ENCODE results near the gene CIB1. TPM values are rescaled to one million over a fixed set of nuclear protein-coding genes. Genes with fewer than 3 reads are reported as not detected.

CIB1 gene
- total RNA-seq, 1 experiment from 2014 or later: 23.0 TPM

GRCh38 chr15:90228960-90229359 is 4.8 kb downstream of the CIB1 start:
- no peak overlapping the region for H2BK20ac ChIP-seq (ENCODE audit: low read depth, low read length, poor library complexity, severe bottlenecking)
- H3K79me2 ChIP-seq (ENCODE audit: insufficient read depth, low read length): no peaks in the 10 kb centered on the region
- H3K79me1 ChIP-seq (ENCODE audit: insufficient read depth, low read depth, low read length, poor library complexity, severe bottlenecking): no peaks in the 10 kb centered on the region
- TF ChIP-seq CTCF (conservative IDR thresholded peaks at IDR 0.05): no peak
- Mint-ChIP-seq H3K9me3 (no peaks in the 10 kb centered on the region), H3K4me1 (peaks cover 6 to 8% of the 10 kb centered on the region in 2 experiments), H3K36me3 (ENCODE audit: insufficient read depth in 1 of 3, low read depth in 3 of 3) (peaks cover 26 to 60% (median 48%) of the 10 kb centered on the region in 3 experiments), H3K27me3 (ENCODE audit: low read depth) (peaks cover 1% of the 10 kb centered on the region; the same call in 1 of the 2 replicates), H3K4me3 (no peak overlapping the region; a peak in 1 of 5 replicates), H3K27ac (no peak overlapping the region; a peak in 1 of 7 replicates)
- no peak overlapping the region for H3K9ac ChIP-seq (ENCODE audit: extremely low read depth, insufficient read length, low read length)
- no peak overlapping the region for H4K91ac ChIP-seq (ENCODE audit: insufficient read length, low read depth, low read length)
- no peak overlapping the region for H3K23ac ChIP-seq (ENCODE audit: insufficient read length, low read depth, low read length)
- no peak overlapping the region for H4K8ac ChIP-seq (replicated peaks; ENCODE audit: insufficient read length, low read depth, low read length)
- peaks cover 7% of the 10 kb centered on the region for H3K23me2 ChIP-seq (ENCODE audit: insufficient read length, low read depth, low read length, poor library complexity, severe bottlenecking)
- WGBS (ENCODE audit: extremely low coverage, insufficient read length, low lambda C conversion rate): no CpG with 5 or more reads among the region's 15 CpGs
- no peak overlapping the region for H3K18ac ChIP-seq (ENCODE audit: insufficient read length, low read depth, low read length)
- no peak overlapping the region for H3K4ac ChIP-seq (ENCODE audit: low read depth, low read length)
- no peak overlapping the region for H2BK120ac ChIP-seq (ENCODE audit: low read depth, low read length, poor library complexity, severe bottlenecking)
- H3K27me3 ChIP-seq (ENCODE audit: insufficient read depth, low read length): no peaks in the 10 kb centered on the region
- no peak overlapping the region for H3K14ac ChIP-seq (ENCODE audit: insufficient read depth, low read length)
- no peaks in the 10 kb centered on the region for H3K9me3 ChIP-seq (ENCODE audit: control insufficient read depth, low read depth, low read length)
- H2BK15ac ChIP-seq (ENCODE audit: low read depth, low read length): no peak overlapping the region
- no peak overlapping the region for H2AK5ac ChIP-seq (ENCODE audit: insufficient read length, low read length)
- H3K4me1 ChIP-seq (ENCODE audit: insufficient read depth, low read length): no peaks in the 10 kb centered on the region
- H3K27ac ChIP-seq (ENCODE audit: insufficient read length, low read depth, low read length): no peak overlapping the region
- H2BK12ac ChIP-seq (ENCODE audit: insufficient read length, low read depth, low read length): no peak overlapping the region
- H2AFZ ChIP-seq (ENCODE audit: low read length): no peak overlapping the region
- H4K20me1 ChIP-seq (ENCODE audit: control insufficient read depth, insufficient read depth, insufficient read length): no peaks in the 10 kb centered on the region
- no peak for DNase-seq
- H4K5ac ChIP-seq (ENCODE audit: insufficient read length, low read depth, low read length): no peak overlapping the region
- H2BK5ac ChIP-seq (ENCODE audit: insufficient read length, low read length): no peak overlapping the region
- H3T11ph ChIP-seq (ENCODE audit: low read length): no peak overlapping the region
- H3K4me2 ChIP-seq (ENCODE audit: insufficient read depth, insufficient read length, low read length): no peak overlapping the region
- no peak overlapping the region for H3K56ac ChIP-seq (ENCODE audit: insufficient read length, low read depth, low read length)

Measured in H9 (cell line).